Common myeloid progenitor, CD34-positive (primary cell): ENCODE results near the gene SCN9A.

ENCODE experiments used
- CTCF ChIA-PET: fragments of 350-600 bp; sonication (Branson Sonifier 250); formaldehyde crosslinking; loops from one replicate; lab custom pipeline; 2021; ENCODE audit warnings: antibody characterized with exemption; lab: Charles Lee
- POLR2A ChIA-PET: fragments of 350-600 bp; sonication (Branson Sonifier 250); formaldehyde crosslinking; loops from one replicate; lab custom pipeline; 2021; ENCODE audit warnings: antibody characterized with exemption; lab: Charles Lee
- DNase-seq, 3 donors: peaks; one replicate each; pipeline versions ENCODE4 v3.0.0 to v3.0.0-alpha.2; 2013
- H3K27ac ChIP-seq, 2 experiments: 1 replicate in 1 of 2; 2 replicates in 1 of 2; pipeline ENCODE4 v1.7.0; 2013; ENCODE audit warnings: inconsistent platforms in 2 of 2, low read length in 2 of 2, mild to moderate bottlenecking in 2 of 2, low read depth in 1 of 2, moderate library complexity in 1 of 2; ENCODE audit not compliant: severe bottlenecking in 2 of 2, insufficient read depth in 1 of 2, poor library complexity in 1 of 2
- H3K27me3 ChIP-seq, 5 experiments: replicated peaks in 2 of 5; 1 replicate in 3 of 5; 2 replicates in 2 of 5; pipeline versions ENCODE4 v1.6.1 to v1.7.0; 2013; ENCODE audit warnings: low read length in 4 of 5, mild to moderate bottlenecking in 2 of 5, moderate library complexity in 2 of 5, inconsistent platforms in 1 of 5; ENCODE audit not compliant: insufficient read depth in 5 of 5, control insufficient read depth in 4 of 5
- H3K36me3 ChIP-seq, 4 experiments: 1 replicate in 2 of 4; 2 replicates in 2 of 4; pipeline versions ENCODE4 v1.6.1 to v1.7.0; 2013; ENCODE audit warnings: low read length in 3 of 4, control low read depth in 1 of 4, mild to moderate bottlenecking in 1 of 4; ENCODE audit not compliant: control insufficient read depth in 4 of 4, insufficient read depth in 4 of 4
- H3K4me1 ChIP-seq, 4 experiments: 1 replicate in 3 of 4; 2 replicates in 1 of 4; pipeline versions ENCODE4 v1.6.1 to v1.7.1; 2013; ENCODE audit warnings: low read length in 3 of 4, mild to moderate bottlenecking in 3 of 4, control low read depth in 1 of 4, inconsistent platforms in 1 of 4, moderate library complexity in 1 of 4; ENCODE audit not compliant: control insufficient read depth in 4 of 4, insufficient read depth in 4 of 4; ENCODE audit errors: control extremely low read depth in 1 of 4
- H3K4me3 ChIP-seq, 7 experiments: 1 replicate in 4 of 7; 2 replicates in 3 of 7; pipeline versions ENCODE4 v1.5.1 to v1.7.0; 2013; ENCODE audit warnings: mild to moderate bottlenecking in 7 of 7, low read length in 6 of 7, moderate library complexity in 6 of 7, inconsistent platforms in 2 of 7, low read depth in 2 of 7, control low read depth in 1 of 7; ENCODE audit not compliant: insufficient read depth in 4 of 7, control insufficient read depth in 1 of 7; ENCODE audit errors: extremely low read depth in 1 of 7
- H3K9me3 ChIP-seq, 5 experiments: 1 replicate in 4 of 5; 2 replicates in 1 of 5; pipeline versions ENCODE4 v1.6.1 to v1.7.1; 2013; ENCODE audit warnings: low read length in 4 of 5, mild to moderate bottlenecking in 2 of 5, inconsistent platforms in 1 of 5, low read depth in 1 of 5, moderate library complexity in 1 of 5; ENCODE audit not compliant: control insufficient read depth in 4 of 5, insufficient read depth in 2 of 5; ENCODE audit errors: control extremely low read depth in 1 of 5
- WGBS: methylation state at CpG from one replicate; pipeline ENCODE4 v1.1.5; 2013; ENCODE audit not compliant: insufficient coverage; 5-methylcytosine and 5-hydroxymethylcytosine counted together

SCN9A gene

DNA sequence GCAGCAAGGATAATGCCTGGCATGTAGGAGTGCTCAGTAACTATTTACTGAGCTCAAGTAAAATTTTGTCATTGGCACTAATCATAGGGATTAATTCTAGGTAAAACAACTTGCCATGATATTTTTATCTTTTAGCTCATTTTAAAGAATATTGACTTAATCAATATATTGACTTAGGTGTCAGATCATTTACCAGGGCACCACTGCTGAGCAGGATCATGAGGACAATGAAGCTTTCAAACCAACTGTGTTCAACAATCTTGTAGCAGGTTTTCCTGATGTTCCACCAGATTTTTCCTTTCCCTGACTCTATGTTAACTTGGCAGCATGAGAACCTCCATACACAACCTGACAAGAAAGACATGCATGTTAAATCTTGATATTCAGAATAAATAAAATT is 133.4 kb downstream of the SCN9A start:
- ChIA-PET CTCF (no interaction called here), POLR2A (no interaction called here)
- no peaks in the 10 kb centered on the region for H3K4me1 ChIP-seq
- H3K27ac ChIP-seq: no peak overlapping the region
- no peaks in the 10 kb centered on the region for H3K27me3 ChIP-seq
- H3K9me3 ChIP-seq: no peaks in the 10 kb centered on the region
- DNase-seq: no peak
- H3K36me3 ChIP-seq: peaks cover 0 to 3% (median 1%) of the 10 kb centered on the region in 4 experiments
- no peak overlapping the region for H3K4me3 ChIP-seq

DNA sequence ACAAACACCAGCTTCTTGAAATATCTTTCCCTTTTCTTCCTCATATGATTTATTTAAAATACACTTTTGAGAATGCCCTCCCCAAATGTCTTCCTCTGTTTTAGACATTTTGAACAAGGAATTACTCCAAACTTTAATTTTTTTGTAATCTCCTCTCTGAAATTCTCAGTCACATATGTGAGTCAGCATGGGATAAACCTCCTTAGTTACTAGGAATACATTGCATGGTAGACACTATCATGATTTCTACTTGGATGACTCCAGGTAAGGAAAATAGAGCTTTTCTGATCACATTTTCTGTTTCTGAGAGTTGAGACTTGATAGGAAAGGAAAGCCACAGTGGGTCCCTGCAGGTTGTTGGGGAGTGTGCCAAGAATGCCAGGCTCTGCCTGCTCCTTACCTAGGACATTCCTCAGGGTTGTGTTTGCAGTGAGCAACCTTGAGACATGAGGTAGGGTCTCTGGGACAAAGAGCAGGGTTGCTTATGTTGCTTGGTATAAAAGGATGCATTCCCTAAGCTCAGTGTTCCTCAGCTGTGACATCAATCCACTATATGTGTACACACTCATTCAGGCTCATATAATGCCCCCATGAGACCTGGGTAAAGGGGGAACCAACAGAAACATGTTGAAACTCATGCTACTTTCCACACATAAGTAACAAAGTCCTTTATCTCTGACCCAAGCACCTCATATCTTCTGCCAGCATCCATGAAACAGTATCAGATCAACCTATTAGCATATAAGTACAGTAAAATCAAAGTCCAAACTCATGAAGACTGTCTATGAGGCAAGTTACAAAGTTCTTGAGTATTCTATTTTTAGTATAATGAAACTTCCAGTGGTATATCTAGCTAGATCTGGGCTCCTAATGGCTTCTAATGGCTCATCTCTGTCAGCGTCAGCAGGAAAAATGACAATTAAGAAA is 135.1 kb downstream of the SCN9A start:
- ChIA-PET POLR2A (no interaction called here), CTCF (interaction anchor here (0.9 to 1.0 kb wide), 2 partner anchors 16 to 121 kb away, joined by 3 read pairs; no protein-coding TSS in a partner anchor)
- Histone ChIP-seq H3K27me3 (no peaks in the 10 kb centered on the region), H3K36me3 (peaks cover 0 to 3% (median 1%) of the 10 kb centered on the region in 4 experiments), H3K27ac (no peak overlapping the region), H3K4me3 (no peak overlapping the region), H3K9me3 (no peaks in the 10 kb centered on the region), H3K4me1 (no peaks in the 10 kb centered on the region)
- no peak for DNase-seq
- no CpG with 5 or more reads among the region's 1 CpG for WGBS

DNA sequence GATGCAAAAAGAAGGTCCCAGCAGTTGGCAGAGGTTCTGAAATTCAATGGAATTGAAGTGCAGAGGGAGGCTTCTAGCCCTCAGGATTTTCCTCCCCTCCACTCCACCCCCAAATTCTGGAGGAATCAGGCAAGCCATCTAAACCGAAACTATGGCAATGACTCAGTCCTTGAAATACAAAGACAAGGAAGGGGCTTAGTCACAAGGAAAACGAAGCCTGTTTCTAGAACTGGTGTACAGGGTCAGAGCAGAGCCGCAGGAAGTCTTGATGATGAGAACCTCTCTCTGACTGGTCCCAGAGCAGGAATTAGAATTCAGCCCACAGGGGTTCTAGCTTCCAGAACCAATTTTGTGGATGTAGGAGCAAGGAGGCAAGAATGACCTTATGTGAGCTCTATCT is 136.2 kb downstream of the SCN9A start:
- Histone ChIP-seq H3K9me3 (no peaks in the 10 kb centered on the region), H3K36me3 (peaks cover 0 to 3% (median 1%) of the 10 kb centered on the region in 4 experiments), H3K4me1 (no peaks in the 10 kb centered on the region), H3K4me3 (no peak overlapping the region), H3K27me3 (no peaks in the 10 kb centered on the region), H3K27ac (no peak overlapping the region)
- 98% methylated on average over 3 of the region's 3 CpGs for WGBS
- no peak for DNase-seq
- CTCF ChIA-PET: interaction anchor here (0.9 to 1.0 kb wide), 2 partner anchors 17 to 122 kb away, joined by 3 read pairs; no protein-coding TSS in a partner anchor
- POLR2A ChIA-PET: no interaction called here

DNA sequence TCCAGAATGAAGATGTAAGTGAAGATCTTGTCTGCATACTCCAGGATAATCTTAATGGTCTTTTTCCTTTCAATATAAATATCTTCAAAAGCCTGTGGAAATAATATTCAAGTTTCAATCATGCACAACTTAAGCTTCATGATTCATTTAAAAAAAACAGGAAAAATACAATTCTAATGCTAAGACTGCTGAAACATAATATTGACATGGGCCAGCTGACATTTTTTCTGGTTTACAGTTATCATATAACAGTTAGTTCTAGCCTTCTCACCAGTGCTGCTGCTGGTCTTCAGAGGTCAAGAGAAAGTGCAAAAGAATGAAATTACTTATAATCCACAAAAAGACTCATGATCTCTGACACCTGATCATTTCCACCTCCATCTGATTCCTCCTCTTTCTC is 137.6 kb downstream of the SCN9A start:
- Histone ChIP-seq H3K4me3 (no peak overlapping the region), H3K4me1 (no peaks in the 10 kb centered on the region), H3K27me3 (no peaks in the 10 kb centered on the region), H3K36me3 (peaks cover 0 to 3% (median 1%) of the 10 kb centered on the region in 4 experiments), H3K9me3 (no peaks in the 10 kb centered on the region), H3K27ac (no peak overlapping the region)
- CTCF ChIA-PET: no interaction called here
- POLR2A ChIA-PET: no interaction called here
- no peak for DNase-seq

DNA sequence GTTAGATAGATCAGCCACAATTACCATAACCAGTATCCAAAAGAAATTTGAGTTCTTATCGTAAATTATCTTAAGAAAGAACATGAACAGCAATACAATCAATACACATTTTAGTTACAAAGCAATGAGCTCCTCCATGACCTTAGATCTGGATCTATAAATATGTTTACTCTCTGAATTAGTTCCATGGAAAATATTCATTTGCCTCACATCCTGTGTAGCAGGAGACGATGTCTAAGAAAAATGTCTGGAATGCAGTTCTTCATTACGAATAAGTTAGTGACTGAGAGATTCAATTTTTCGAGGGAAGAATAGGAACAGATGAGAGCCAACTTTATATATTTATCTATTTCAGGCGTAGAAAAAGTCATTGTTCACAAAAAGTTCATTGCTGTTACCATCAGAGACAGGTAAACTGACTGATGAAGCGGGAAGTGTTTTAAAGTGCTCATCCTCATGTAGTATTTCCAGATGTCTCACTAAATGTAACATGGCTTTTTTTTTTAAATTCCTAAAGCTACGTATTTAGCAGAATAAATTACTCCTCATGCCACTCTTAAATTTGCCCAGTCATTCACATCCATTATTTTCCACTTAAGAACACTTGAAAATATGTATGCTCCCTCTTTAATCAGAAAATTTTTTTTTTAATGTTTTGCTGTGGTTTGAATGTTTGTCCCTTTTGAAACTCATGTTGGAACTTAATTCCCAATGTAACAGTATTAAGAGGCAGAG is 141.5 kb downstream of the SCN9A start:
- ChIA-PET CTCF (no interaction called here), POLR2A (no interaction called here)
- DNase-seq: no peak
- H3K27ac ChIP-seq: no peak overlapping the region
- no peaks in the 10 kb centered on the region for H3K36me3 ChIP-seq
- WGBS: 100% methylated on average over 2 of the region's 7 CpGs
- no peaks in the 10 kb centered on the region for H3K27me3 ChIP-seq
- H3K4me1 ChIP-seq: no peaks in the 10 kb centered on the region
- no peaks in the 10 kb centered on the region for H3K9me3 ChIP-seq
- no peak overlapping the region for H3K4me3 ChIP-seq

DNA sequence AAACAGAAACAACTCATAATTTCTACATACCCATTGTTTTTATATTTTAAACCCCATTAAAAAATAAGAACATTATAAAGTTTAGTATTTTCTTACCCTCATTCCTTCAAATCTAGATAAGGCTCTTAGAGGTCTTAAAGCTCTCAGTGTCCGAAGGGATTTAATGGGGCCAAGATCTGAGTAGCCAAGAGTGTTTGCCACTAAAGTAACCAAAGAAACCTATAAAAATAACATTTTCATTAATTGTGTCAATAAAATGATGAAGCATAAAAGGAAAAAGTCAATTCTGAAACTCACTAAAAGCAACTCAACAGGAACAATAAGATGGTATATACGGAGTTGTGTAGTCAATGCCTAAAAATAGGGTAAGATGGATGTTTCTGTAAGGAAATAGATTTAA is 142.5 kb downstream of the SCN9A start:
- no peak for DNase-seq
- no peak overlapping the region for H3K27ac ChIP-seq
- peaks cover 0 to 5% (median 2%) of the 10 kb centered on the region in 4 experiments for H3K36me3 ChIP-seq
- no peaks in the 10 kb centered on the region for H3K27me3 ChIP-seq
- no peak overlapping the region for H3K4me3 ChIP-seq
- WGBS: no CpG with 5 or more reads among the region's 2 CpGs
- H3K9me3 ChIP-seq: no peaks in the 10 kb centered on the region
- ChIA-PET CTCF (no interaction called here), POLR2A (no interaction called here)
- H3K4me1 ChIP-seq: no peaks in the 10 kb centered on the region

DNA sequence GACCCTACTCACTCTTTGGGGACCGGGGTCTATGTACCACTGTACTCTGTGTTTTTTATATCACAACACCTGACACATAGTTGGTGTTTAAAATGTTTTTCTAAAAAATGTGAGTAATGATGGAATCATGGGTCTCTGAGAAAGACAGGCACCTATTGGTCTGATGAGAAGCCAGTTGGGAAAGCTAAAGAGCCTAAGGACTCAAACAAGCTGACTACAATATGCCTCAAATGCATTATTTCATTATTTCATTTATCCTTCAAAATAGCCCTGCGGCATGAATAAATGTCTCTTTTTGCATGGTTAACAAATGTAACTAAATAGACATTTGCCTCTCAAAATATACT is 145.0 kb downstream of the SCN9A start:
- H3K4me1 ChIP-seq: no peaks in the 10 kb centered on the region
- WGBS: no CpG with 5 or more reads among the region's 2 CpGs
- no peak overlapping the region for H3K27ac ChIP-seq
- CTCF ChIA-PET: no interaction called here
- POLR2A ChIA-PET: no interaction called here
- peaks cover 0 to 5% (median 2%) of the 10 kb centered on the region in 4 experiments for H3K36me3 ChIP-seq
- H3K4me3 ChIP-seq: no peak overlapping the region
- DNase-seq: no peak
- no peaks in the 10 kb centered on the region for H3K27me3 ChIP-seq
- no peaks in the 10 kb centered on the region for H3K9me3 ChIP-seq
